ENCODE measurements around the gene FARS2. TPM values are rescaled to one million over a fixed set of nuclear protein-coding genes. Genes with fewer than 3 reads are reported as not detected.

FARS2 gene
- total RNA-seq, 1 donor from 2014 or later = 8.2 TPM

DNA sequence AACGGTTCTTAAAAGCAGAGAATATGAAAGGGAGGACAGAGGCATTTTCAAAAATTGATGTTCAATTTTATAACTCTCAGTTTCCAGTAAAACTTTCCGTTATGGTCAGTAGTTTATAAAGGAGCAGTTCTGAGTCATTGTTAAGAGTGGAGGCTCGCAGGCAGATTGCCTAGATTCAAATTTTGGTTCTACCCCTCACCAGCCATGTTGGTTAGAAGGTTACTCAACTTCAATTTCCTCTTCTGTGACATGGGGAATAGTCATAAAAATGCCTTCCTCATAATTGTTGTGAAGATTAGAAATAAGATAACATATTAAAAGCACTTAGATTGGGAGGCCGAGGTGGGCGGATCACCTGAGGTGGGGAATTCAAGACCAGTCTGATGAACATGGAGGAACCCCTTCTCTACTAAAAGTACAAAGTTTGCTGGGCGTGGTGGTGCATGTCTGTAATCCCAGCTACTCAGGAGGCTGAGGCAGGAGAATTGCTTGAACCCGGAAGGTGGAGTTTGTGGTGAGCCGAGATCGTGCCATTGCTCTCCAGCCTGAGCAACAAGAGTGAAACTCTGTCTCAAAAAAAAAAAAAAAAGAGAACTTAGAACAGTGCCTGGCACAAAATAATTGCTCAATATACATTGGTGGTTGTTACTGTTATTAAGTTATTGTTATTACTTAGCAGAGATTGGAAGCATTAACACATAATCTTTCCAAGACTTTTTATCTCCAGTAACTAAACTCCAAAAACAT, 396.5 kb downstream of the FARS2 start:
- Histone ChIP-seq H3K36me3 (ENCODE audit: control insufficient read depth, insufficient read depth, low read length) (no peaks in the 10 kb centered on the region), H3K27me3 (ENCODE audit: control insufficient read depth, insufficient read depth, low read length) (no peaks in the 10 kb centered on the region), H3K4me3 (ENCODE audit: low read depth, low read length) (no peak overlapping the region)
- TF ChIP-seq, protein P1, sequence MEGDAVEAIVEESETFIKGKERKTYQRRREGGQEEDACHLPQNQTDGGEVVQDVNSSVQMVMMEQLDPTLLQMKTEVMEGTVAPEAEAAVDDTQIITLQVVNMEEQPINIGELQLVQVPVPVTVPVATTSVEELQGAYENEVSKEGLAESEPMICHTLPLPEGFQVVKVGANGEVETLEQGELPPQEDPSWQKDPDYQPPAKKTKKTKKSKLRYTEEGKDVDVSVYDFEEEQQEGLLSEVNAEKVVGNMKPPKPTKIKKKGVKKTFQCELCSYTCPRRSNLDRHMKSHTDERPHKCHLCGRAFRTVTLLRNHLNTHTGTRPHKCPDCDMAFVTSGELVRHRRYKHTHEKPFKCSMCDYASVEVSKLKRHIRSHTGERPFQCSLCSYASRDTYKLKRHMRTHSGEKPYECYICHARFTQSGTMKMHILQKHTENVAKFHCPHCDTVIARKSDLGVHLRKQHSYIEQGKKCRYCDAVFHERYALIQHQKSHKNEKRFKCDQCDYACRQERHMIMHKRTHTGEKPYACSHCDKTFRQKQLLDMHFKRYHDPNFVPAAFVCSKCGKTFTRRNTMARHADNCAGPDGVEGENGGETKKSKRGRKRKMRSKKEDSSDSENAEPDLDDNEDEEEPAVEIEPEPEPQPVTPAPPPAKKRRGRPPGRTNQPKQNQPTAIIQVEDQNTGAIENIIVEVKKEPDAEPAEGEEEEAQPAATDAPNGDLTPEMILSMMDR (IDR thresholded peaks at IDR 0.05; ENCODE audit: insufficient read depth, low read length, poor library complexity, severe bottlenecking) = no peak
- DNase-seq (ENCODE audit: low read depth) = no peak

DNA sequence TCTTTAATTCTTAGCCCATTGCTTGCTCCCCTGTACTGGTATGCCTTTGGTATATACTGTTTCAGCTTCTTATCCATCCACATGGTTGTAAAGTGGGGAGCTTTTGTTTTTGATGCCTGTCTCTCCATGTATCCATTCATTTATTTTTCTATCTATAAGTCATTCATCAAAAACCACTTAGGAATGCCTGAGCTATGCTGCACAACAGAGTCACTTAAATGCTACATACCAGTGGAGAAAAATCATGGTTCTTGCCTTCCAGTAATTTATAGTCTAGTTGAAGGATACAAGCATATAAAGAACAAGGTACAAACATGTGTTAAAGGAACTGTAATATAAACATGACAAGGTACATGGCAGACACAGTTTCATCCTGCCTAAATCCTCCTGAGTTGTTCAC, 398.2 kb downstream of the FARS2 start:
- no peaks in the 10 kb centered on the region for H3K27me3 ChIP-seq (ENCODE audit: control insufficient read depth, insufficient read depth, low read length)
- TF ChIP-seq, protein P1 (IDR thresholded peaks at IDR 0.05; ENCODE audit: insufficient read depth, low read length, poor library complexity, severe bottlenecking) = no peak
- DNase-seq (ENCODE audit: low read depth) = no peak
- H3K36me3 ChIP-seq (ENCODE audit: control insufficient read depth, insufficient read depth, low read length) = no peaks in the 10 kb centered on the region
- H3K4me3 ChIP-seq (ENCODE audit: low read depth, low read length) = no peak overlapping the region

DNA sequence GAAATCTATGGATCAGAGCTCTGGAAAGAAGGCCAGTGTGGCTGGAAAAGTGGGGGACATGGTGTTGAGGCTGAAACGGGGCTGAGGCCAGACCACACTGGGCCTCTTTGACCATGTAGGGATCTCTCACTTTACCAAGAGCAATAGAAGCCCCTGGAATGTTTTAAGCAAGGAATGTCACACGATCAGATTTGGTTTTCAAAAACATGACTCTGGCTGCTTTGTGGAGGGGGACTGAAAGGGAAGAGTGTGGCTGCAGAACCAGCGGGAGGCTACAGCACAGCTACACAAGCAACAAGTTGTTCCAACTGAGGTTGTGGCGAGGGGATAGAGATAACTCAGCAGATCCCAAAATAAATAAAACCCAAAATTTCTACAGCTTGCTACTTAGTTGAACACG, 399.5 kb downstream of the FARS2 start:
- TF ChIP-seq, protein P1 (IDR thresholded peaks at IDR 0.05; ENCODE audit: insufficient read depth, low read length, poor library complexity, severe bottlenecking) = no peak
- Histone ChIP-seq H3K4me3 (ENCODE audit: low read depth, low read length) (no peak overlapping the region), H3K36me3 (ENCODE audit: control insufficient read depth, insufficient read depth, low read length) (no peaks in the 10 kb centered on the region), H3K27me3 (ENCODE audit: control insufficient read depth, insufficient read depth, low read length) (no peaks in the 10 kb centered on the region)
- DNase-seq (ENCODE audit: low read depth) = no peak

DNA sequence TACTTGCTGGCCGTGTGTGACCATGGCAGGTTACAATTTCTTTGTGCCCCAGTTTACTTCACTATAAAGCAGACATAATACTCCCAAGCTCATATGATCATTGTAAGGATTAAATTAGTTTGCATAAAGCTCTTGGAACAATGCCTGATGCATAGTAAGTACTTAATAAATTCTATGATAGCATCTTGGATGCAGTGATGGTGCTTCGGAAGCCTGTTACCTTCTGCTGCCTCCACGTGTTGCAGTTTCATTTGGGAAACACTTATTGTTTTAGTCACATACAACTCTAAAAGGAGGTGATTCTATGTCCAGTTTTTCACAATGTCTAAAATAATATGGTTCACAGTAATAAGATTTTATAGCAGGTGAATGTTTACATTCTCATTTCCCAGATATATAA, 401.5 kb downstream of the FARS2 start:
- Histone ChIP-seq H3K36me3 (ENCODE audit: control insufficient read depth, insufficient read depth, low read length) (no peaks in the 10 kb centered on the region), H3K4me3 (ENCODE audit: low read depth, low read length) (no peak overlapping the region), H3K27me3 (ENCODE audit: control insufficient read depth, insufficient read depth, low read length) (no peaks in the 10 kb centered on the region)
- TF ChIP-seq, protein P1 (IDR thresholded peaks at IDR 0.05; ENCODE audit: insufficient read depth, low read length, poor library complexity, severe bottlenecking) = no peak
- DNase-seq (ENCODE audit: low read depth) = no peak

DNA sequence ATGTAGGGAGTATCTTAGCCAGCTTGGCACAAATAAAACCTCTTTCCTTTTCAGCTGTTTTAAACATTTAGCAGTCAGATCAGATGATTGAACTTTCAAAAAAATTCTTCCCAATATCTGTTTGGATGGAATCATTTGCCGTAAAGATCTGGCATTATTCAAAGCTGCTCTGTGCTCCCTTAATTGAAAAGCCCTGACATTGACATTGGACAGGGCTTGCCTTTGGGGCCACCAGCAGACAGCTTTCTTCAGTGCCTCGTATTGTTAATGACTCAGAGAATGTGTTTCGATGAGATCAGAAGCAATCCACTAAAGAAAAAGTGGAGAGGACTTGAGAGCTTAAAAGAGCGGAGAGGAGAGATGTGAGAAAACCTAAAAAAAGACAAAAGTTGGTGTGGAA, 401.9 kb downstream of the FARS2 start:
- DNase-seq (ENCODE audit: low read depth) = no peak
- H3K4me3 ChIP-seq (ENCODE audit: low read depth, low read length) = no peak overlapping the region
- TF ChIP-seq, protein P1 (IDR thresholded peaks at IDR 0.05; ENCODE audit: insufficient read depth, low read length, poor library complexity, severe bottlenecking) = no peak
- no peaks in the 10 kb centered on the region for H3K27me3 ChIP-seq (ENCODE audit: control insufficient read depth, insufficient read depth, low read length)
- no peaks in the 10 kb centered on the region for H3K36me3 ChIP-seq (ENCODE audit: control insufficient read depth, insufficient read depth, low read length)

DNA sequence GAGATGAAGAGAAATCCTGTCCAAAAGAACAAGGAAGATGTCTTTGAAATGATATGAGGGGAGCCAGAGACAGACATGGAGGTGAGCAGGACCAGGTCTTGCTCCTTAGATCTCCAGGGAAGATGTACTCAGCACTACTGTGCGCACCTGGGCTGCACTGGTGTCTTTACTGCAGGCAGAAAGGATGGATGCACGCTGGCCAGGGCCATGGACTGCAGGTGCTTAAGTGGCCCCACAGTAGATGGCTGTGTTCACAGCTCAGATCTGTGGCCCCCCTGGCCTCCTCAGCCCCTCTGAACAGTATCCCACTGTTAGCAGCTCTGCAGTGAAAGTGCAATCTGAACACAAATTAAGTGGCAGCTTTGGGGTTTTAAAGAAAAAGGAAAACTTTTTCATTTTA, 402.4 kb downstream of the FARS2 start:
- no peak overlapping the region for H3K4me3 ChIP-seq (ENCODE audit: low read depth, low read length)
- TF ChIP-seq, protein P1 (IDR thresholded peaks at IDR 0.05; ENCODE audit: insufficient read depth, low read length, poor library complexity, severe bottlenecking) = no peak
- no peak for DNase-seq (ENCODE audit: low read depth)
- H3K27me3 ChIP-seq (ENCODE audit: control insufficient read depth, insufficient read depth, low read length) = no peaks in the 10 kb centered on the region
- no peaks in the 10 kb centered on the region for H3K36me3 ChIP-seq (ENCODE audit: control insufficient read depth, insufficient read depth, low read length)

Measured in kidney epithelial cell (primary cell).